ENCODE results near the gene GAB1.

Gene GAB1

GRCh38 chr4:143424276-143424675 is 87.6 kb downstream of the GAB1 start:
- DNase-seq = no peak

GRCh38 chr4:143431526-143432257 is 95.0 kb downstream of the GAB1 start:
- DNase-seq = no peak

- no peak for DNase-seq
Measured at GRCh38 chr4:143432258-143432591, 95.5 kb downstream of the GAB1 start.

DNA sequence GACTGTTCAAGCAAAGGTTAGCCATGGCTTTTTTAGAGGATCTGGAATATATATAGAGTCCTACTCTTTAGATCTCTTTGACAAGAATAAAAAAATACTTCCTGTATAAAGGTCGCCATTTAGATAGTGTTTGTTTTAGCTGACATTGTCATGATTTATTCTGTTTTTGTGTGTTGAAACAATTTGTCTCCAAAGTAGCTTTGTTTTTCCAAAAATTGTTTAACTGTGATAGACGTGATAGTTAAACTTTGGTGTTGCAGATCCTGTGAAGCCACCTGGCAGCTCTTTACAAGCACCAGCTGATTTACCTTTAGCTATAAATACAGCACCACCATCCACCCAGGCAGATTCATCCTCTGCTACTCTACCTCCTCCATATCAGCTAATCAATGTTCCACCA is 96.6 kb downstream of the GAB1 start:
- DNase-seq = no peak

DNA sequence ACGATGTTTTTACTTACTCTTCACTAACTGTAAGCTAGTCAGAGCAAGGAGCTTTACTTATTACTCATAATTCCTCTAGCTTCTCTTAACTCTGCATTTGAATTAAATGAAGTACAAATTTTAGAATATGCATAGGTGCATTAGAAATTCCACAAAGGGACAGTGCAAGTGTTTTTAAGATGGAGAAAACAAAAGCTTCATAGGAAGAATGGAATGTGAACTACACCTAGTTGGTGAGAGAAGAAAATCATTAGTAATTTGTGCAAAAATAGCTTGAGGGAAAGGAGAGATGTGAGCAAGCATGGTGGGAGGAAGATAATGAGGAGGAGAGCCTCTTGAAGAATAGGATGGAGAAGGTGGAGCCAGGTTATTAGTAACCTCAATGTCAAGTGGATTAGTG is 99.3 kb downstream of the GAB1 start:
- no peak for DNase-seq

GRCh38 chr4:143437476-143437875 is 100.8 kb downstream of the GAB1 start:
- no peak for DNase-seq

DNA sequence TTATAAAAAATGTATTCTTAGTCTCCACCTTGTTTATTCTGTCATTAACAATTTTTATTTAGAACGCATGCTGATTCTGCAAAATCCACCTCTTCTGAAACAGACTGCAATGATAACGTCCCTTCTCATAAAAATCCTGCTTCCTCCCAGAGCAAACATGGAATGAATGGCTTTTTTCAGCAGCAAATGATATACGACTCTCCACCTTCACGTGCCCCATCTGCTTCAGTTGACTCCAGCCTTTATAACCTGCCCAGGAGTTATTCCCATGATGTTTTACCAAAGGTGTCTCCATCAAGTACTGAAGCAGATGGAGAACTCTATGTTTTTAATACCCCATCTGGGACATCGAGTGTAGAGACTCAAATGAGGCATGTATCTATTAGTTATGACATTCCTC is 101.3 kb downstream of the GAB1 start:
- no peak for DNase-seq

GRCh38 chr4:143438710-143439109 is 102.0 kb downstream of the GAB1 start:
- no peak for DNase-seq

- DNase-seq = no peak
Measured at GRCh38 chr4:143441109-143441508, 104.4 kb downstream of the GAB1 start.

GRCh38 chr4:143441678-143442077 is 105.0 kb downstream of the GAB1 start:
- DNase-seq = no peak

DNA sequence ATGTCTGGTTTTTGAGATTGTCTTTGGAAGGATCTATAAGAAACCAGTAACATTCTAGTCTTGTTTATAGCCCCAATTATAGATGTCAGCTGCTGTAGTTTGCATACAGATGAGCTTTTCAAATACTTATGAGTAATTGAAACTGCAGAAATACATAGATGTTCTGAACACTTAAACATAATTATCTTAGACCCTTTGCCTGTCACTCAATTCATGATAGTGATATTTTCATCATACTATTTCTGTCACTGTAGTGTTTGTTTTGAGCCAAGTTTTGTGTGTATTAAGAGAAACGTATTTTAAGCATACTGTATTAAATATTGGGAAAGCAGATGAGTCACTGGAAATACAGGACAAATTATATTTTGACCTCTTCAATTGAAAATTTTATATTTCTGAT is 107.1 kb downstream of the GAB1 start:
- DNase-seq = no peak

DNA sequence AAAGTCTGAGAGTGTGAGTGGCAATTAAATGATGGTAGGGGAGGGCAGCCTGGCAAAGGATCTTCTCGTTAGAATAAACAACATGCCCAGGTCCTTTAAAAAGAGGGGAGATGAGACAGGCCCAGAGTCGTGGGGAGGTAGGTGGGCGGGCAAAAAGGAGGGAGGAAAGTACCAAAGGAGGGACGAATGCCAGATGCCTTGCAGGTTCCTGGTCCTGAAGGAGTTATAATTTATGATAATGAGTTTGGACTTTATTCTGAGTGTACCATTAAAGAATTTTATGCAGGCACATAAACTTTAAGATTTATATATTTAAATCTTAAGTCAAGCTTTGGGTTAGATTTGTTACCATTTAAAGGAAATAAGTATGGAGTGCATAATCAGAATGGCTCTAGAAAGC is 114.5 kb downstream of the GAB1 start:
- no peak for DNase-seq

GRCh38 chr4:143455211-143455610 is 118.5 kb downstream of the GAB1 start:
- no peak for DNase-seq

DNA sequence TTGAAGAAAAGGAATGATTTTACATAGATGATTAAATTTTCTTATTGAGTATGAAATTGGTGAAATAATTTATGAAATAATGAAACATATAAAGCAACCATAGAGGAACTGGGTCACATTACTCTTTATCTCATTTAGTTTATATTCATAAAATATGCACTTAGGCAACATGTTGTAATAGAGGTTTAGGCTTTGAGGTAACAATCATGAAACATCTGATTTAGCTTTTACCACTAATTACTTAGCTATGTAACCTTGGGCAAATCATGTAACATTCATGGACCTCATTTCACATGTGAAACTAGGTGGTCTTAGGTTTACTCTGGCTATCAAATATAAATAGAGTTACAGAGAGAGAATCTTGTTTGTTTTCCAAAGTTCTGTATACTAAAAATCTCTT is 122.3 kb downstream of the GAB1 start:
- DNase-seq = no peak

- DNase-seq = no peak
Measured at GRCh38 chr4:143473334-143474126, 136.9 kb downstream of the GAB1 start.

GRCh38 chr4:143477487-143477886 is 140.8 kb downstream of the GAB1 start:
- no peak for DNase-seq

- DNase-seq = no peak
Measured at GRCh38 chr4:143481361-143481760, 144.7 kb downstream of the GAB1 start.

DNA sequence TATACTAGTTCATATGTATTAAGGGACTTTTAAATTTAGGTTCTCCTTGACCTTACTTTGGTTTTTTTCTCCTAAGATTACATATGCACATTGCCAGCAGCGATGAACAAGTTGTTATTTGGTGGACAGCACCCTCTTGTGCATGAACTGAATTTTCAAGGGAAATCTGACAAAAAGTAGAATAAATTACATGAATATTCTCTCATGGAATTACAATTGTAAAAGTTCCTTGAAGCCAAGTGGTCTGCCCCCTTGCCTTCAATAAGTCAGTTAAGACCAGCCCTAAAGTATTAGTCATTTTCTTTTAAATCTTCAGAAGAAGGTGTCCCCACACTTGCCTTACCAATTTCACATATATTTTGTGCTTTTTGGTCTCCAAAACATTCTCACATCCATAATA is 146.2 kb downstream of the GAB1 start:
- DNase-seq = no peak

DNA sequence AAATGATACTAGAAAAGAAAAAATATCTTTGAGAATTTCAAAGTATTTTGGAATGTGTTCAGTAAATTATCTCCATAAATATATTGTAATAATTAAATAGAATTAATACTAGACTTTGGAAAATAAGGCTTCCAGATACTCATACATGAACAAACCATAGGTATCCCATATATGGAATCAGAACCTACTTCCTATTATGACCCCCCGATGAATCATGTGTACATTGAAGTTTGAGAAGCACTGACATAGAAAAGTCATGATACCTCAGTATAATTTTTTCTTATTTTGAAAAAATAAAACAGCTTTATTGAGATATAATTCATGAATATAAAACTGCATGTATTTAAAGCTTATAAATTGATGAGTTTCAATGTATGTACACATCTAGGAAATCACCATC is 149.6 kb downstream of the GAB1 start:
- DNase-seq = no peak

- DNase-seq = no peak
Measured at GRCh38 chr4:143488687-143489086, 152.0 kb downstream of the GAB1 start.

DNA sequence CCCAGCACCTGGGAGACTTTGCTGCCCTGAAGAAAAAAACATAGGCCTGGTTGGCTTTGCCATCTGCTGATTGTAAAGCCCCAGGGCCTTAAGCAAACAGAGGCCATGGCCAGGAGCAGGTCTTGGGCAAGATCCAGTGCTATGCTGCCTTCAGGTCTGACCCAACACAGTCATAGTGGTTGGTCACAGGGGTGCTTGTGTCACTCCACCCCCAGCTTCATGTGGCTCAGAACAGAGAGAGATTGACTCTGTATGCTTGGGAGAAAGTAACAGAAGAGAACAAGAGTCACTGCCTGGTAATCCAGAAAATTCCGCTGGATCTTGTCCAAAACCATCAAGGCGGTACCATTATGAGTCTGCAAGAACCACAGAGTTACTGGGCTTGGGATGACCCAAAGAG is 152.4 kb downstream of the GAB1 start:
- DNase-seq = no peak

DNA sequence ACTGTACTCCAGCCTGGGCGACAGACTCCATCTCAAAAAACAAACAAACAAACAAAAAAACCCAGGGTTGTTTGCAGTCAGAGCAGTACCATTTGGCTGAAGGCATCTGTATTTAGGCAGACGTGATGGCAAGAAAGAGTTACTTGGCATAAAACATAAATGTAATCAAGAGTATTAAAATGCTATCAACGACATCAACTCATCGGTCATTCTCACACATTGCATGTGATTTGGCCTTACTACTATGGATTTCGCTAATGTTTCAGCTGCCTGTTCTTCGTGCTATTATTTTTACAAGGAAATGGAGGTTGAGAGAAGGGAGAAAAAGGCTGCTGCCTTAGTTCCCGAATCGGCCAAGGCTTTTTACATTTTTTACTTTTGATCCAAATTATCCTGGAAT is 161.3 kb downstream of the GAB1 start:
- DNase-seq = no peak

DNA sequence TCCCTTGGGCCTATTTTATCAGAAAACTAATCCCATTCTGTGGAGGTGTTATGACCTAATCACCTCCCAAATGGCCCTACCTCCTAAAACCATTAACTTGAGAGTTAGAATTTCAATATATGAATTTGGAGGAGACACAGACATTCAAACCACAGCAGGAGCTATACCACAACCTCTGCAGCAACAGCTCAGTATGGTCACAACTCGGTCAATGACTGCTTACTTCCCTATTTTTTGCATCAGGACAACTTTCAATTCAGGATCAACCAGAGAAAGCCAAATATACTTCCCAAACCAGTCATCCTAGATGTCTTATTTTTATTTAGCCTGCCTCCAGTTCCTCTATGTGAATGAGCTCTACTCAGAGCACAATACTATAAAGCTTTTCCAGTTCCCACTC is 165.6 kb downstream of the GAB1 start:
- DNase-seq = no peak

GRCh38 chr4:143506031-143506430 is 169.4 kb downstream of the GAB1 start:
- DNase-seq = no peak

- DNase-seq = no peak
Measured at GRCh38 chr4:143511906-143512305, 175.2 kb downstream of the GAB1 start.

Data from T1000 (cell line).